ENCODE data around the gene TAS1R2.

TAS1R2 gene

GRCh38 chr1:18831656-18832055 is 27.8 kb downstream of the TAS1R2 start:
- no peak for DNase-seq (ENCODE audit: low read depth, low spot score)
- TF ChIP-seq ZNF274 (IDR thresholded peaks at IDR 0.05; ENCODE audit: low read depth, low read length): no peak
- TF ChIP-seq YY1 (IDR thresholded peaks at IDR 0.05; ENCODE audit: insufficient read depth, insufficient read length): no peak
- TF ChIP-seq SUZ12 (IDR thresholded peaks at IDR 0.05; ENCODE audit: extremely low read depth, insufficient read depth, insufficient read length): no peak

GRCh38 chr1:18830596-18830995 is 28.9 kb downstream of the TAS1R2 start:
- DNase-seq (ENCODE audit: low read depth, low spot score): no peak
- H3K9ac ChIP-seq (ENCODE audit: insufficient read length, low read depth): no peak overlapping the region
- no peak for TF ChIP-seq YY1 (IDR thresholded peaks at IDR 0.05; ENCODE audit: insufficient read depth, insufficient read length)
- TF ChIP-seq ZNF274 (IDR thresholded peaks at IDR 0.05; ENCODE audit: low read depth, low read length): no peak
- no peak for TF ChIP-seq SUZ12 (IDR thresholded peaks at IDR 0.05; ENCODE audit: extremely low read depth, insufficient read depth, insufficient read length)
- no peak overlapping the region for H3K4me3 ChIP-seq (ENCODE audit: insufficient read length, low read depth)
- H3K36me3 ChIP-seq (ENCODE audit: insufficient read depth, insufficient read length, low read length): no peaks in the 10 kb centered on the region
- H3K4me1 ChIP-seq (ENCODE audit: insufficient read depth, insufficient read length): no peaks in the 10 kb centered on the region
- H3K27me3 ChIP-seq (ENCODE audit: insufficient read depth, insufficient read length): peaks cover 11% of the 10 kb centered on the region
- H3K9me3 ChIP-seq (ENCODE audit: insufficient read depth, low read length): peaks cover 10% of the 10 kb centered on the region; the same call in 1 of the 2 replicates

More at GRCh38 chr1:18831656-18832055, 27.8 kb downstream of the TAS1R2 start:
- Histone ChIP-seq H3K36me3 (ENCODE audit: insufficient read depth, insufficient read length, low read length) (no peaks in the 10 kb centered on the region), H3K4me3 (ENCODE audit: insufficient read length, low read depth) (no peak overlapping the region), H3K9me3 (ENCODE audit: insufficient read depth, low read length) (peaks cover 10% of the 10 kb centered on the region; the same call in 1 of the 2 replicates), H3K4me1 (ENCODE audit: insufficient read depth, insufficient read length) (no peaks in the 10 kb centered on the region), H3K27me3 (ENCODE audit: insufficient read depth, insufficient read length) (peaks cover 11% of the 10 kb centered on the region), H3K9ac (ENCODE audit: insufficient read length, low read depth) (no peak overlapping the region)

- no peak for TF ChIP-seq SUZ12 (IDR thresholded peaks at IDR 0.05; ENCODE audit: extremely low read depth, insufficient read depth, insufficient read length)
- no peak for TF ChIP-seq ZNF274 (IDR thresholded peaks at IDR 0.05; ENCODE audit: low read depth, low read length)
- no peak for TF ChIP-seq YY1 (IDR thresholded peaks at IDR 0.05; ENCODE audit: insufficient read depth, insufficient read length)
- peaks cover 11% of the 10 kb centered on the region for H3K27me3 ChIP-seq (ENCODE audit: insufficient read depth, insufficient read length)
- no peaks in the 10 kb centered on the region for H3K4me1 ChIP-seq (ENCODE audit: insufficient read depth, insufficient read length)
- no peak overlapping the region for H3K4me3 ChIP-seq (ENCODE audit: insufficient read length, low read depth)
- H3K9ac ChIP-seq (ENCODE audit: insufficient read length, low read depth): no peak overlapping the region
- H3K36me3 ChIP-seq (ENCODE audit: insufficient read depth, insufficient read length, low read length): no peaks in the 10 kb centered on the region
- peaks cover 10% of the 10 kb centered on the region; the same call in 1 of the 2 replicates for H3K9me3 ChIP-seq (ENCODE audit: insufficient read depth, low read length)
- DNase-seq (ENCODE audit: low read depth, low spot score): no peak
Observed at GRCh38 chr1:18829671-18830070, 29.8 kb downstream of the TAS1R2 start.

GRCh38 chr1:18828224-18828623 is 31.2 kb downstream of the TAS1R2 start:
- H3K9ac ChIP-seq (ENCODE audit: insufficient read length, low read depth): no peak overlapping the region
- no peak for DNase-seq (ENCODE audit: low read depth, low spot score)
- no peak for TF ChIP-seq SUZ12 (IDR thresholded peaks at IDR 0.05; ENCODE audit: extremely low read depth, insufficient read depth, insufficient read length)
- TF ChIP-seq ZNF274 (IDR thresholded peaks at IDR 0.05; ENCODE audit: low read depth, low read length): no peak
- no peak for TF ChIP-seq YY1 (IDR thresholded peaks at IDR 0.05; ENCODE audit: insufficient read depth, insufficient read length)

GRCh38 chr1:18823438-18823837 is 36.0 kb downstream of the TAS1R2 start:
- Histone ChIP-seq H3K36me3 (ENCODE audit: insufficient read depth, insufficient read length, low read length) (no peaks in the 10 kb centered on the region), H3K9me3 (ENCODE audit: insufficient read depth, low read length) (0 out of 2 replicates have a peak, but pooled peaks cover 5% of the 10 kb centered on the region), H3K27me3 (ENCODE audit: insufficient read depth, insufficient read length) (peaks cover 22% of the 10 kb centered on the region), H3K4me3 (ENCODE audit: insufficient read length, low read depth) (no peak overlapping the region), H3K9ac (ENCODE audit: insufficient read length, low read depth) (no peak overlapping the region), H3K4me1 (ENCODE audit: insufficient read depth, insufficient read length) (peaks cover 4% of the 10 kb centered on the region)
- no peak for DNase-seq (ENCODE audit: low read depth, low spot score)
- TF ChIP-seq ZNF274 (IDR thresholded peaks at IDR 0.05; ENCODE audit: low read depth, low read length) (no peak), YY1 (IDR thresholded peaks at IDR 0.05; ENCODE audit: insufficient read depth, insufficient read length) (no peak), SUZ12 (IDR thresholded peaks at IDR 0.05; ENCODE audit: extremely low read depth, insufficient read depth, insufficient read length) (no peak)

More at GRCh38 chr1:18828224-18828623, 31.2 kb downstream of the TAS1R2 start:
- no peaks in the 10 kb centered on the region for H3K4me1 ChIP-seq (ENCODE audit: insufficient read depth, insufficient read length)
- no peaks in the 10 kb centered on the region for H3K36me3 ChIP-seq (ENCODE audit: insufficient read depth, insufficient read length, low read length)
- peaks cover 5% of the 10 kb centered on the region for H3K27me3 ChIP-seq (ENCODE audit: insufficient read depth, insufficient read length)
- H3K4me3 ChIP-seq (ENCODE audit: insufficient read length, low read depth): no peak overlapping the region
- H3K9me3 ChIP-seq (ENCODE audit: insufficient read depth, low read length): peaks cover 10% of the 10 kb centered on the region; the same call in 1 of the 2 replicates

GRCh38 chr1:18820791-18821641 is 38.4 kb downstream of the TAS1R2 start:
- H3K27me3 ChIP-seq (ENCODE audit: insufficient read depth, insufficient read length): peaks cover 22% of the 10 kb centered on the region
- no peaks in the 10 kb centered on the region for H3K36me3 ChIP-seq (ENCODE audit: insufficient read depth, insufficient read length, low read length)
- no peak overlapping the region for H3K9ac ChIP-seq (ENCODE audit: insufficient read length, low read depth)
- no peaks in the 10 kb centered on the region for H3K9me3 ChIP-seq (ENCODE audit: insufficient read depth, low read length)
- TF ChIP-seq YY1 (IDR thresholded peaks at IDR 0.05; ENCODE audit: insufficient read depth, insufficient read length) (no peak), SUZ12 (IDR thresholded peaks at IDR 0.05; ENCODE audit: extremely low read depth, insufficient read depth, insufficient read length) (no peak), ZNF274 (IDR thresholded peaks at IDR 0.05; ENCODE audit: low read depth, low read length) (no peak)
- DNase-seq (ENCODE audit: low read depth, low spot score): peak; percentile 56
- peaks cover 4% of the 10 kb centered on the region for H3K4me1 ChIP-seq (ENCODE audit: insufficient read depth, insufficient read length)
- H3K4me3 ChIP-seq (ENCODE audit: insufficient read length, low read depth): no peak overlapping the region
